GM19023 (cell line): Measurements from ENCODE around the gene SBDS.

Source experiments
- ATAC-seq: cut with Tn5 transposase; IDR thresholded peaks from one replicate; pipeline ENCODE4 v1.9.1; 2021; ENCODE audit warnings: mild to moderate bottlenecking, moderate library complexity; ENCODE audit not compliant: unreplicated experiment

SBDS gene

DNA sequence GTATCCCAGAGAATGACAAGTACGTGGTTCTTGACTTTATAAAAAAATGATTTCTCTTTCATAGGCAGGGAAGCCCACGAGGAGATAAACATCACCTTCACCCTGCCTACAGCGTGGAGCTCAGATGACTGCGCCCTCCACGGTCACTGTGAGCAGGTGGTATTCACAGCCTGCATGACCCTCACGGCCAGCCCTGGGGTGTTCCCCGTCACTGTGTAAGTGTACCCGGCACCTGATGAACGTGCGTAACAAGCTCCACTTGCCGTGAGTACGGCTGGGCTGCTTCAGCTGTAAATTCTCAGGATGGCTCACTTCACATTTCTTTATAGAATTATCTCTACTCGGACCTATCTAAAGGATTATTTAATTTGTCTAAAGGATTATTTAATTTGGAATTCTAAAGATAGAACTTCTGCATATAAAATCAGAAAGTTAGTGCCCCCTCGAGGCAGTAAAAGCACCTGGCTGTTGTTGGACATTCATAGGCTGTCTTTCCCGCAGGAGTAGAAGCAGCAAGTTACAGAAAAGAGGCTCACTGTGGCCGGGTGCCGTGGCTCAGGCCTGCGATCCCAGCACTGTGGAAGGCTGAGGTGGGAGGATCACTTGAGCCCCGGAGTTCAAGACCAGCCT is 46.8 kb downstream of the SBDS start:
- ATAC-seq, result no peak

DNA sequence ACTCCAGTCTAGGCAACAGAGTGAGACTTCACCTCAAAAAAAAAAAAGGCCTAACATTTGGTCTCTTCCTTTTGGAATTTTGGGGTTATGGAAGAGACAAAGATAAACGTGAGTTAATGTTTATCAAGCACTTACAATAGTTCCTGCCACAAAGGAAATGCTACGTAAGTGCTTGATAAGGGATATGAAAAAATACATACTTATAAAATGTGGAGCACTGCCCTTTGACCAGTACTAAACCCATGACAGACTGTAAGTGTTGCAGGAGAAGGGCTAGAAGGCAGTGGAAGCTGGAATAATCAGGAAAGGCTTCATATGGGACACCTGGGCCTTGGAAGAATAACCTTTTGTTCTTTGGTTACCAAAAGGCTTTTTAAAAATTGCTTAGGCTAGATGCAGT is 48.8 kb downstream of the SBDS start:
- no peak for ATAC-seq

DNA sequence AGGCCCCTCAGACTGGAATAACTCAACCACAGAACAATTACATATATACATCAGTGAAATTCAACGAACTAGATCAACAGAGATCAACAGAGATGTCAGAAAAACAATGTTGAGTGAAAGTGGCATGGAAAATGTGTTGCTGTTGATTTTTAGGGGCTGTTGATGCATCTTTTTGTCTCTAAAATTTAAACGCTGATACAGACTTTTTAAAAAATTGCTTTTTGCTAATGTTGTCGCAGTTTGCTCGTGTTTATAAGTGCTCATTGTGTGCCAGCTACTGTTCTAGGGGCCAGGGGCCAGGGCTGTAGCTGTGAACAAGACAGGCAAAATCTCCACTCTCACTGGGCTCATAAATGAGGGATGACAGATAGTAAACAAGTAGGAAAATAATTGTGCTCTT is 56.1 kb downstream of the SBDS start:
- ATAC-seq, result no peak

DNA sequence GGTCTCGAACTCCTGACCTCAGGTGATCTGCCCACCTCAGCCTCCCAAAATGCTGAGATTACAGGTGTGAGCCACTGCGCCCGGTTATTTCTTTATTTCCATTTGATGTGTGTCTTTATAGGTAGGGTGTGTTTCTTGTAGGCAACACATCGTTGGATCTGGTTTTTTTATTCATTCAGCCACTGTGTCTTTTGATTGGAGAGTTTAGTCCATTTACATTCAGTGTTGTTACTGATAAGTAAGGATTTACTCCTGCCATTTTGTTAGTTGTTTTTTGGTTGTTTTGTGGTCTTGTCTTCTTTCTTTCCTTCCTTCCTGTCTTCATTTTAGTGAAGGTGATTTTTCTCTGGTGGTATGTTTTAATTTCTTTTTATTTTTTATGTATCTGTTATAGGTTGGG is 57.4 kb downstream of the SBDS start:
- ATAC-seq, result no peak
